GM12878 (cell line): ENCODE data around the gene DLAT. TPM values are rescaled to one million over a fixed set of nuclear protein-coding genes. Genes with fewer than 3 reads are reported as not detected.

Source experiments
- BCL11A ChIP-seq: IDR thresholded peaks from 2 replicates; pipeline ENCODE4 v1.6.1; 2011; ENCODE audit warnings: low read depth, low read length
- CHD1 ChIP-seq: IDR thresholded peaks from 2 replicates; pipeline ENCODE4 v1.6.1; 2012; ENCODE audit warnings: low read depth, low read length, improper control_type of control experiment
- CUX1 ChIP-seq: IDR thresholded peaks from 2 replicates; pipeline ENCODE4 v1.6.1; 2012; ENCODE audit warnings: improper control_type of control experiment, low read depth, low read length; ENCODE audit not compliant: insufficient replicate concordance
- E4F1 ChIP-seq: fragments of 450-650 bp; IDR thresholded peaks from 2 replicates; pipeline ENCODE4 v1.6.1; 2018; ENCODE audit warnings: borderline replicate concordance, mild to moderate bottlenecking; ENCODE audit not compliant: partially characterized antibody
- FOS ChIP-seq: IDR thresholded peaks from 3 replicates; pipeline ENCODE4 v1.6.1; 2011; ENCODE audit warnings: borderline replicate concordance; ENCODE audit not compliant: insufficient read length; ENCODE audit errors: extremely low read depth
- KDM1A ChIP-seq: fragments of 200-600 bp; sonication (generic); IDR thresholded peaks from 2 replicates; pipeline ENCODE4 v1.6.1; 2016; ENCODE audit warnings: borderline replicate concordance
- MXI1 ChIP-seq: fragments of 150-350 bp; IDR thresholded peaks from 2 replicates; pipeline ENCODE4 v1.6.1; 2011; ENCODE audit warnings: low read depth, mild to moderate bottlenecking, inconsistent platforms, low read length, improper control_type of control experiment
- NFYA ChIP-seq: IDR thresholded peaks from 2 replicates; pipeline ENCODE4 v1.6.1; 2011; ENCODE audit warnings: low read depth, mild to moderate bottlenecking, low read length, improper control_type of control experiment, borderline replicate concordance
- NR2C2 ChIP-seq: IDR thresholded peaks from 2 replicates; pipeline ENCODE4 v1.6.1; 2011; ENCODE audit warnings: borderline replicate concordance, low read depth; ENCODE audit not compliant: control insufficient read depth, insufficient read length
- POU2F2 ChIP-seq: IDR thresholded peaks from 3 replicates; pipeline ENCODE4 v1.6.1; 2011; ENCODE audit warnings: low read depth, mild to moderate bottlenecking, low read length, borderline replicate concordance
- USF1 ChIP-seq: IDR thresholded peaks from 2 replicates; pipeline ENCODE4 v1.6.1; 2011; ENCODE audit warnings: borderline replicate concordance, low read depth, mild to moderate bottlenecking, moderate library complexity, mixed read lengths, low read length; ENCODE audit not compliant: insufficient read depth; ENCODE audit errors: extremely low read length
- ZNF207 ChIP-seq: fragments of 450-650 bp; IDR thresholded peaks from 2 replicates; pipeline ENCODE4 v1.6.1; 2014; ENCODE audit warnings: antibody characterized with exemption, mild to moderate bottlenecking, borderline replicate concordance
- polyA plus RNA-seq, 11 experiments: library from polyadenylated mRNA; depleted of rRNA in 4 of 11; unstranded in 6 of 11; stranded (reverse) in 5 of 11; fragments of >200 nt; fragmentation: Nextera tagmentation in 4 of 11; fragmentation: Illumina TruSeq in 1 of 11; extraction: Ambion mirVana in 4 of 11; extraction: Trizol in 1 of 11; gene quantifications; 1 replicate in 1 of 11; 2 replicates in 10 of 11; pipeline versions ENCODE4 v1.2.1 to v1.2.3, GENCODE V29; 2011 to 2016; ENCODE audit warnings: inconsistent platforms in 2 of 11, missing spikeins in 2 of 11, low read depth in 1 of 11
- total RNA-seq, 4 experiments: library from RNA; depleted of rRNA in 3 of 4; stranded (reverse); fragments of >200 nt in 3 of 4; fragmentation: Illumina TruSeq in 1 of 4; extraction: Trizol in 1 of 4; gene quantifications; 2 replicates each; pipeline versions ENCODE4 v1.2.1 to v1.2.3, GENCODE V29; 2013 to 2021
- TF ChIP-seq, protein P1 (sequence below): fragments of 450-650 bp; formaldehyde crosslinking; IDR thresholded peaks from 2 replicates; pipeline ENCODE4 v1.4.0; 2020; ENCODE audit warnings: mild to moderate bottlenecking, moderate library complexity
- TF ChIP-seq, protein P2 (sequence below): IDR thresholded peaks from 2 replicates; pipeline ENCODE4 v1.6.1; 2011; ENCODE audit warnings: low read depth, mild to moderate bottlenecking, low read length, moderate library complexity, borderline replicate concordance; ENCODE audit errors: extremely low read depth

Gene DLAT
- total and polyA plus RNA-seq, 10 of the 15 experiments (the other 5 are each of a cell fraction or from before 2014, with no cell fraction given): 16.5 to 79.9 (median 43.8) TPM

GRCh38 chr11:112024773-112025678 is at the start of gene DLAT (continued):
- TF ChIP-seq E4F1 (peak; percentile 100), NFYA (no peak), NR2C2 (no peak), POU2F2 (peak; percentile 45), MXI1 (peak; percentile 80), CHD1 (0 out of 2 replicates have a peak, but pooled peaks have one; percentile 30), FOS (peak; percentile 4), ZNF207 (no peak), CUX1 (peak; percentile 23), BCL11A (no peak), USF1 (no peak), KDM1A (no peak)
- TF ChIP-seq, protein P1, sequence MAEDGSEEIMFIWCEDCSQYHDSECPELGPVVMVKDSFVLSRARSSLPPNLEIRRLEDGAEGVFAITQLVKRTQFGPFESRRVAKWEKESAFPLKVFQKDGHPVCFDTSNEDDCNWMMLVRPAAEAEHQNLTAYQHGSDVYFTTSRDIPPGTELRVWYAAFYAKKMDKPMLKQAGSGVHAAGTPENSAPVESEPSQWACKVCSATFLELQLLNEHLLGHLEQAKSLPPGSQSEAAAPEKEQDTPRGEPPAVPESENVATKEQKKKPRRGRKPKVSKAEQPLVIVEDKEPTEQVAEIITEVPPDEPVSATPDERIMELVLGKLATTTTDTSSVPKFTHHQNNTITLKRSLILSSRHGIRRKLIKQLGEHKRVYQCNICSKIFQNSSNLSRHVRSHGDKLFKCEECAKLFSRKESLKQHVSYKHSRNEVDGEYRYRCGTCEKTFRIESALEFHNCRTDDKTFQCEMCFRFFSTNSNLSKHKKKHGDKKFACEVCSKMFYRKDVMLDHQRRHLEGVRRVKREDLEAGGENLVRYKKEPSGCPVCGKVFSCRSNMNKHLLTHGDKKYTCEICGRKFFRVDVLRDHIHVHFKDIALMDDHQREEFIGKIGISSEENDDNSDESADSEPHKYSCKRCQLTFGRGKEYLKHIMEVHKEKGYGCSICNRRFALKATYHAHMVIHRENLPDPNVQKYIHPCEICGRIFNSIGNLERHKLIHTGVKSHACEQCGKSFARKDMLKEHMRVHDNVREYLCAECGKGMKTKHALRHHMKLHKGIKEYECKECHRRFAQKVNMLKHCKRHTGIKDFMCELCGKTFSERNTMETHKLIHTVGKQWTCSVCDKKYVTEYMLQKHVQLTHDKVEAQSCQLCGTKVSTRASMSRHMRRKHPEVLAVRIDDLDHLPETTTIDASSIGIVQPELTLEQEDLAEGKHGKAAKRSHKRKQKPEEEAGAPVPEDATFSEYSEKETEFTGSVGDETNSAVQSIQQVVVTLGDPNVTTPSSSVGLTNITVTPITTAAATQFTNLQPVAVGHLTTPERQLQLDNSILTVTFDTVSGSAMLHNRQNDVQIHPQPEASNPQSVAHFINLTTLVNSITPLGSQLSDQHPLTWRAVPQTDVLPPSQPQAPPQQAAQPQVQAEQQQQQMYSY (CRISPR knock-in tag): no peak
- TF ChIP-seq, protein P2, sequence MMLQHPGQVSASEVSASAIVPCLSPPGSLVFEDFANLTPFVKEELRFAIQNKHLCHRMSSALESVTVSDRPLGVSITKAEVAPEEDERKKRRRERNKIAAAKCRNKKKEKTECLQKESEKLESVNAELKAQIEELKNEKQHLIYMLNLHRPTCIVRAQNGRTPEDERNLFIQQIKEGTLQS: peak; percentile 60; the same call in 1 of the 2 replicates
